Mucosa of descending colon (tissue), 3 donors: Measurements from ENCODE around the gene GNG7. TPM values are rescaled to one million over a fixed set of nuclear protein-coding genes. Genes with fewer than 3 reads are reported as not detected.
"Not testable (repeated sequence)": the region's sequence is repeated elsewhere in the genome, so short reads cannot be mapped to it uniquely, and the experiment has no call there.

ENCODE experiments used
- ATAC-seq: fragments of 200-7000 bp; cut with Tn5 transposase; one replicate; pipeline ENCODE4 v1.9.1; 2020; ENCODE audit warnings: mild to moderate bottlenecking, moderate library complexity
- DNase-seq, 3 donors: peaks; one replicate each; pipeline ENCODE4 v3.0.0-alpha.2; 2020
- H3K36me3 ChIP-seq: fragments of 200-600 bp; one replicate; pipeline ENCODE4 v1.8.0; 2021; ENCODE audit warnings: low read depth, mild to moderate bottlenecking
- H3K4me1 ChIP-seq: fragments of 200-600 bp; one replicate; pipeline ENCODE4 v1.8.0; 2021; ENCODE audit warnings: low read depth, mild to moderate bottlenecking
- H3K4me3 ChIP-seq: fragments of 200-600 bp; one replicate; pipeline ENCODE4 v1.8.0; 2021; ENCODE audit warnings: mild to moderate bottlenecking
- H3K9me3 ChIP-seq: fragments of 200-600 bp; one replicate; pipeline ENCODE4 v1.8.0; 2021; ENCODE audit warnings: mild to moderate bottlenecking
- CTCF ChIP-seq: fragments of 200-600 bp; IDR thresholded peaks from one replicate; pipeline ENCODE4 v1.8.0; 2022; ENCODE audit warnings: antibody characterized with exemption, mild to moderate bottlenecking
- intact Hi-C, 2 donors: fragments of 100-400 bp; cut with DNase I in 1 of 2; cut with micrococcal nuclease in 1 of 2; formaldehyde crosslinking; loops; one replicate each; pipeline versions ENCODE4 v1.11.0 to v1.11.1; 2022; cut with DNase I, micrococcal nuclease
- total RNA-seq, 3 donors: library from RNA; stranded (reverse); fragmentation: NEBNext Ultra II Directional in 2 of 3; extraction: Animal tissue kit (Norgen Biotek cat#: 25700) in 2 of 3; gene quantifications; one replicate each; pipeline versions ENCODE4 v1.2.1 to v1.2.4, GENCODE V29; 2021 to 2023
- donor health status: DM: no; HTN: no; CAD: no; lungs with moderate emphysema.
- donor health status: DM: no; HTN: no; CAD: no.
- donor health status: DM: no; HTN: yes; CAD: no.

GNG7 gene
- total RNA-seq, 3 donors from 2014 or later: 2.5 to 6.9 (median 2.9) TPM

- intact Hi-C loops: loop anchor here in 1 of 2 donors (5.0 kb wide), 1 partner anchor 65 kb away; the partner anchor contains the start of gene GADD45B
- no peaks in the 10 kb centered on the region for H3K9me3 ChIP-seq
- peaks cover 26% of the 10 kb centered on the region for H3K4me1 ChIP-seq
- no peaks in the 10 kb centered on the region for H3K36me3 ChIP-seq
- no peak for ATAC-seq
- no peak overlapping the region for H3K4me3 ChIP-seq
- DNase-seq: peak in 1 of 3 donors; percentile 50
- TF ChIP-seq CTCF: no peak
Measured at GRCh38 chr19:2542341-2543069, 160.0 kb downstream of the GNG7 start.

- ATAC-seq: peak; percentile 66
- intact Hi-C loops: loop anchor here in 1 of 2 donors (5.0 kb wide), 1 partner anchor 64 kb away; the partner anchor contains the start of gene GADD45B
- peak; percentile 55 to 83 (median 74) for DNase-seq
- H3K4me1 ChIP-seq: peaks cover 26% of the 10 kb centered on the region
- TF ChIP-seq CTCF: no peak
- H3K36me3 ChIP-seq: no peaks in the 10 kb centered on the region
- no peak overlapping the region for H3K4me3 ChIP-seq
- no peaks in the 10 kb centered on the region for H3K9me3 ChIP-seq
Measured at GRCh38 chr19:2540646-2541454, 161.6 kb downstream of the GNG7 start.

GRCh38 chr19:2540251-2540645 lies 162.2 kb downstream of the GNG7 start:
- TF ChIP-seq CTCF: no peak
- no peak for DNase-seq
- ATAC-seq: no peak
- no peak overlapping the region for H3K4me3 ChIP-seq
- intact Hi-C loops: loop anchor here in 1 of 2 donors (5.0 kb wide), 1 partner anchor 63 kb away; the partner anchor contains the start of gene GADD45B
- no peaks in the 10 kb centered on the region for H3K9me3 ChIP-seq
- H3K36me3 ChIP-seq: no peaks in the 10 kb centered on the region
- peaks cover 26% of the 10 kb centered on the region for H3K4me1 ChIP-seq

- DNase-seq (peak in 1 of 3 donors; percentile 19), ATAC-seq (no peak)
- TF ChIP-seq CTCF: no peak
- H3K4me3 ChIP-seq: no peak overlapping the region
- intact Hi-C loops: no loop called here
- H3K9me3 ChIP-seq: no peaks in the 10 kb centered on the region
- peaks cover 17% of the 10 kb centered on the region for H3K4me1 ChIP-seq
- H3K36me3 ChIP-seq: no peaks in the 10 kb centered on the region
Measured at GRCh38 chr19:2538096-2538757, 164.3 kb downstream of the GNG7 start.

- intact Hi-C loops, ATAC-seq, H3K36me3 ChIP-seq, H3K4me3 ChIP-seq, H3K9me3 ChIP-seq: not testable (repeated sequence)
- peak in 1 of 3 donors; percentile 29 for DNase-seq
- peaks cover 10% of the 10 kb centered on the region for H3K4me1 ChIP-seq
Measured at GRCh38 chr19:2537584-2537983, 164.9 kb downstream of the GNG7 start.
